Stimulated activated effector memory CD8-positive, alpha-beta T cell treated with anti-CD3 and anti-CD28 coated beads, Interleukin-12 subunit alpha, Interleukin-12 subunit beta, amount 100 ng/mL, for 72 hours (primary cell): Measurements from ENCODE around the gene TRIM2.

ENCODE experiments used
- ATAC-seq: fragments of 150-1000 bp; cut with Tn5 transposase; 2 replicates; pipeline ENCODE4 v1.10.0; 2021
- DNase-seq, 2 donors: peaks; one replicate each; pipeline ENCODE4 v3.0.0; 2021 to 2022; ENCODE audit warnings: low spot score in 2 of 2
- H3K27ac Mint-ChIP-seq: one replicate; pipeline ENCODE4 v1.8.0; 2022; ENCODE audit warnings: mild to moderate bottlenecking, mixed read lengths
- H3K36me3 Mint-ChIP-seq: one replicate; pipeline ENCODE4 v1.8.0; 2022; ENCODE audit warnings: mild to moderate bottlenecking, mixed read lengths
- H3K4me1 Mint-ChIP-seq: one replicate; pipeline ENCODE4 v1.8.0; 2022; ENCODE audit warnings: mixed read lengths
- H3K4me3 Mint-ChIP-seq: one replicate; pipeline ENCODE4 v1.8.0; 2022; ENCODE audit warnings: mild to moderate bottlenecking, mixed read lengths
- H3K9me3 Mint-ChIP-seq: one replicate; pipeline ENCODE4 v1.8.0; 2022; ENCODE audit warnings: mixed read lengths

TRIM2 gene

GRCh38 chr4:153333874-153334273, 129.6 kb downstream of the TRIM2 start:
- Mint-ChIP-seq H3K9me3 (no peaks in the 10 kb centered on the region), H3K27ac (no peak overlapping the region), H3K4me1 (no peaks in the 10 kb centered on the region), H3K4me3 (no peak overlapping the region), H3K36me3 (no peaks in the 10 kb centered on the region)
- no peak for DNase-seq
- no peak for ATAC-seq

GRCh38 chr4:153335665-153336064, 131.4 kb downstream of the TRIM2 start:
- H3K4me3 Mint-ChIP-seq: no peak overlapping the region
- no peaks in the 10 kb centered on the region for H3K36me3 Mint-ChIP-seq
- H3K4me1 Mint-ChIP-seq: no peaks in the 10 kb centered on the region
- no peak overlapping the region for H3K27ac Mint-ChIP-seq
- ATAC-seq (no peak), DNase-seq (no peak)
- H3K9me3 Mint-ChIP-seq: no peaks in the 10 kb centered on the region

GRCh38 chr4:153337686-153338085, 133.4 kb downstream of the TRIM2 start:
- Mint-ChIP-seq H3K9me3 (no peaks in the 10 kb centered on the region), H3K4me1 (no peaks in the 10 kb centered on the region), H3K27ac (no peak overlapping the region), H3K36me3 (no peaks in the 10 kb centered on the region), H3K4me3 (no peak overlapping the region)
- ATAC-seq (no peak), DNase-seq (no peak)

- Mint-ChIP-seq H3K36me3 (no peaks in the 10 kb centered on the region), H3K27ac (no peak overlapping the region), H3K9me3 (no peaks in the 10 kb centered on the region), H3K4me1 (no peaks in the 10 kb centered on the region), H3K4me3 (no peak overlapping the region)
- ATAC-seq (no peak), DNase-seq (no peak)
These were observed 137.4 kb downstream of the TRIM2 start for GRCh38 chr4:153341575-153342090.

GRCh38 chr4:153342751-153343552, 138.7 kb downstream of the TRIM2 start:
- H3K4me3 Mint-ChIP-seq: peak overlapping the region; percentile 79
- no peaks in the 10 kb centered on the region for H3K36me3 Mint-ChIP-seq
- H3K9me3 Mint-ChIP-seq: no peaks in the 10 kb centered on the region
- no peak overlapping the region for H3K27ac Mint-ChIP-seq
- ATAC-seq (no peak), DNase-seq (no peak)
- peaks cover 4% of the 10 kb centered on the region for H3K4me1 Mint-ChIP-seq

- peaks cover 9% of the 10 kb centered on the region for H3K4me1 Mint-ChIP-seq
- H3K4me3 Mint-ChIP-seq: peak within 1 kb of the TSS; percentile 79
- H3K9me3 Mint-ChIP-seq: no peaks in the 10 kb centered on the region
- peak within 1 kb of the TSS; percentile 45 for H3K27ac Mint-ChIP-seq
- ATAC-seq (peak; percentile 94), DNase-seq (peak; percentile 92 to 95)
- H3K36me3 Mint-ChIP-seq: no peaks in the 10 kb centered on the region
These were observed 140.1 kb downstream of the TRIM2 start, which contains the start of gene MND1 for GRCh38 chr4:153344131-153345011. MND1 (plus strand) TSS chr4:153344688; CDS start chr4:153344738, 50 bp downstream.

- Mint-ChIP-seq H3K9me3 (no peaks in the 10 kb centered on the region), H3K36me3 (no peaks in the 10 kb centered on the region), H3K4me3 (peak overlapping the region; percentile 79), H3K27ac (peak overlapping the region; percentile 29), H3K4me1 (peaks cover 9% of the 10 kb centered on the region)
- DNase-seq (peak; percentile 23 to 70), ATAC-seq (peak; percentile 61)
These were observed 141.1 kb downstream of the TRIM2 start for GRCh38 chr4:153345012-153345981.

GRCh38 chr4:153346031-153346430, 141.8 kb downstream of the TRIM2 start:
- Mint-ChIP-seq H3K27ac (no peak overlapping the region), H3K4me3 (peak overlapping the region; percentile 79), H3K9me3 (no peaks in the 10 kb centered on the region), H3K4me1 (peaks cover 9% of the 10 kb centered on the region), H3K36me3 (no peaks in the 10 kb centered on the region)
- ATAC-seq: no peak
- DNase-seq: no peak

GRCh38 chr4:153346563-153346962, 142.3 kb downstream of the TRIM2 start:
- DNase-seq: no peak
- Mint-ChIP-seq H3K27ac (no peak overlapping the region), H3K9me3 (no peaks in the 10 kb centered on the region), H3K4me1 (peaks cover 9% of the 10 kb centered on the region), H3K36me3 (no peaks in the 10 kb centered on the region), H3K4me3 (no peak overlapping the region)
- no peak for ATAC-seq

- no peaks in the 10 kb centered on the region for H3K36me3 Mint-ChIP-seq
- no peaks in the 10 kb centered on the region for H3K9me3 Mint-ChIP-seq
- DNase-seq (no peak), ATAC-seq (no peak)
- H3K4me1 Mint-ChIP-seq: peaks cover 9% of the 10 kb centered on the region
- no peak overlapping the region for H3K4me3 Mint-ChIP-seq
- H3K27ac Mint-ChIP-seq: no peak overlapping the region
These were observed 142.9 kb downstream of the TRIM2 start for GRCh38 chr4:153347117-153347516.

GRCh38 chr4:153348006-153348405, 143.8 kb downstream of the TRIM2 start:
- no peaks in the 10 kb centered on the region for H3K36me3 Mint-ChIP-seq
- ATAC-seq (no peak), DNase-seq (no peak)
- H3K4me3 Mint-ChIP-seq: no peak overlapping the region
- peaks cover 9% of the 10 kb centered on the region for H3K4me1 Mint-ChIP-seq
- no peak overlapping the region for H3K27ac Mint-ChIP-seq
- H3K9me3 Mint-ChIP-seq: no peaks in the 10 kb centered on the region

- H3K27ac Mint-ChIP-seq: no peak overlapping the region
- no peaks in the 10 kb centered on the region for H3K36me3 Mint-ChIP-seq
- H3K9me3 Mint-ChIP-seq: no peaks in the 10 kb centered on the region
- DNase-seq: no peak
- H3K4me1 Mint-ChIP-seq: peaks cover 9% of the 10 kb centered on the region
- ATAC-seq: no peak
- H3K4me3 Mint-ChIP-seq: no peak overlapping the region
These were observed 145.1 kb downstream of the TRIM2 start for GRCh38 chr4:153349206-153349805.

GRCh38 chr4:153362184-153362583, 157.9 kb downstream of the TRIM2 start:
- H3K9me3 Mint-ChIP-seq: no peaks in the 10 kb centered on the region
- no peak overlapping the region for H3K27ac Mint-ChIP-seq
- H3K36me3 Mint-ChIP-seq: peaks cover 5% of the 10 kb centered on the region
- DNase-seq (no peak), ATAC-seq (no peak)
- no peak overlapping the region for H3K4me3 Mint-ChIP-seq
- H3K4me1 Mint-ChIP-seq: no peaks in the 10 kb centered on the region

GRCh38 chr4:153364061-153364460, 159.8 kb downstream of the TRIM2 start:
- Mint-ChIP-seq H3K9me3 (no peaks in the 10 kb centered on the region), H3K36me3 (peaks cover 5% of the 10 kb centered on the region), H3K4me3 (no peak overlapping the region), H3K27ac (no peak overlapping the region), H3K4me1 (no peaks in the 10 kb centered on the region)
- no peak for DNase-seq
- no peak for ATAC-seq
